Measurements from ENCODE around the gene UNKL. TPM values are rescaled to one million over a fixed set of nuclear protein-coding genes. Genes with fewer than 3 reads are reported as not detected.

UNKL gene
- total RNA-seq, 1 donor from 2014 or later: 3.7 TPM

GRCh38 chr16:1425616-1426370 lies 11.3 kb upstream of the UNKL start:
- Histone ChIP-seq H3K4me3 (ENCODE audit: low read length in 3 of 3) (no peak overlapping the region), H3K4me1 (ENCODE audit: control insufficient read depth in 3 of 3, insufficient read depth in 3 of 3, low read length in 3 of 3) (peaks cover 2 to 10% (median 3%) of the 10 kb centered on the region in 3 donors), H3K9me3 (ENCODE audit: control insufficient read depth in 3 of 3, low read length in 3 of 3) (no peaks in the 10 kb centered on the region), H3K36me3 (ENCODE audit: control insufficient read depth in 3 of 3, insufficient read depth in 3 of 3, low read length in 3 of 3) (no peaks in the 10 kb centered on the region), H3K9ac (ENCODE audit: low read depth in 1 of 3, low read length in 3 of 3) (peak overlapping the region in 1 of 3 donors; percentile 16), H3K27ac (ENCODE audit: low read depth, low read length) (no peak overlapping the region), H3K27me3 (ENCODE audit: control insufficient read depth in 3 of 3, insufficient read depth in 3 of 3, low read length in 3 of 3) (peaks cover 0 to 8% (median 3%) of the 10 kb centered on the region in 3 donors)

- H3K9me3 ChIP-seq (ENCODE audit: control insufficient read depth in 3 of 3, low read length in 3 of 3): no peaks in the 10 kb centered on the region
- H3K4me1 ChIP-seq (ENCODE audit: control insufficient read depth in 3 of 3, insufficient read depth in 3 of 3, low read length in 3 of 3): peaks cover 11 to 24% (median 15%) of the 10 kb centered on the region in 3 donors
- H3K36me3 ChIP-seq (ENCODE audit: control insufficient read depth in 3 of 3, insufficient read depth in 3 of 3, low read length in 3 of 3): no peaks in the 10 kb centered on the region
- H3K9ac ChIP-seq (ENCODE audit: low read depth in 1 of 3, low read length in 3 of 3): no peak overlapping the region
- H3K4me3 ChIP-seq (ENCODE audit: low read length in 3 of 3): no peak overlapping the region
- H3K27me3 ChIP-seq (ENCODE audit: control insufficient read depth in 3 of 3, insufficient read depth in 3 of 3, low read length in 3 of 3): no peaks in the 10 kb centered on the region
- H3K27ac ChIP-seq (ENCODE audit: low read depth, low read length): no peak overlapping the region
These were observed 9.5 kb upstream of the UNKL start for GRCh38 chr16:1424028-1424427.

- Histone ChIP-seq H3K4me1 (ENCODE audit: control insufficient read depth in 3 of 3, insufficient read depth in 3 of 3, low read length in 3 of 3) (peaks cover 15 to 31% (median 18%) of the 10 kb centered on the region in 3 donors), H3K9ac (ENCODE audit: low read depth in 1 of 3, low read length in 3 of 3) (no peak overlapping the region), H3K4me3 (ENCODE audit: low read length in 3 of 3) (no peak overlapping the region), H3K36me3 (ENCODE audit: control insufficient read depth in 3 of 3, insufficient read depth in 3 of 3, low read length in 3 of 3) (peaks cover 0 to 3% (median 2%) of the 10 kb centered on the region in 3 donors), H3K9me3 (ENCODE audit: control insufficient read depth in 3 of 3, low read length in 3 of 3) (no peaks in the 10 kb centered on the region), H3K27ac (ENCODE audit: low read depth, low read length) (peak overlapping the region; percentile 90), H3K27me3 (ENCODE audit: control insufficient read depth in 3 of 3, insufficient read depth in 3 of 3, low read length in 3 of 3) (no peaks in the 10 kb centered on the region)
These were observed 7.6 kb upstream of the UNKL start for GRCh38 chr16:1422076-1422475.

GRCh38 chr16:1420111-1420539 lies 5.6 kb upstream of the UNKL start:
- Histone ChIP-seq H3K27ac (ENCODE audit: low read depth, low read length) (peak overlapping the region; percentile 90), H3K9ac (ENCODE audit: low read depth in 1 of 3, low read length in 3 of 3) (peak overlapping the region; percentile 90 to 97 (median 95)), H3K4me1 (ENCODE audit: control insufficient read depth in 3 of 3, insufficient read depth in 3 of 3, low read length in 3 of 3) (peaks cover 15 to 31% (median 18%) of the 10 kb centered on the region in 3 donors), H3K27me3 (ENCODE audit: control insufficient read depth in 3 of 3, insufficient read depth in 3 of 3, low read length in 3 of 3) (no peaks in the 10 kb centered on the region), H3K9me3 (ENCODE audit: control insufficient read depth in 3 of 3, low read length in 3 of 3) (no peaks in the 10 kb centered on the region), H3K36me3 (ENCODE audit: control insufficient read depth in 3 of 3, insufficient read depth in 3 of 3, low read length in 3 of 3) (peaks cover 0 to 3% (median 2%) of the 10 kb centered on the region in 3 donors), H3K4me3 (ENCODE audit: low read length in 3 of 3) (peak overlapping the region; percentile 96 to 99 (median 98))

GRCh38 chr16:1416521-1416941 lies 2.0 kb upstream of the UNKL start:
- H3K27me3 ChIP-seq (ENCODE audit: control insufficient read depth in 3 of 3, insufficient read depth in 3 of 3, low read length in 3 of 3): no peaks in the 10 kb centered on the region
- H3K27ac ChIP-seq (ENCODE audit: low read depth, low read length): no peak overlapping the region
- H3K4me3 ChIP-seq (ENCODE audit: low read length in 3 of 3): no peak overlapping the region
- no peaks in the 10 kb centered on the region for H3K9me3 ChIP-seq (ENCODE audit: control insufficient read depth in 3 of 3, low read length in 3 of 3)
- peaks cover 0 to 9% (median 4%) of the 10 kb centered on the region in 3 donors for H3K36me3 ChIP-seq (ENCODE audit: control insufficient read depth in 3 of 3, insufficient read depth in 3 of 3, low read length in 3 of 3)
- peaks cover 15 to 39% (median 23%) of the 10 kb centered on the region in 3 donors for H3K4me1 ChIP-seq (ENCODE audit: control insufficient read depth in 3 of 3, insufficient read depth in 3 of 3, low read length in 3 of 3)
- no peak overlapping the region for H3K9ac ChIP-seq (ENCODE audit: low read depth in 1 of 3, low read length in 3 of 3)

- Histone ChIP-seq H3K36me3 (ENCODE audit: control insufficient read depth in 3 of 3, insufficient read depth in 3 of 3, low read length in 3 of 3) (peaks cover 3 to 16% (median 4%) of the 10 kb centered on the region in 3 donors), H3K4me1 (ENCODE audit: control insufficient read depth in 3 of 3, insufficient read depth in 3 of 3, low read length in 3 of 3) (peaks cover 0 to 20% (median 12%) of the 10 kb centered on the region in 3 donors), H3K9me3 (ENCODE audit: control insufficient read depth in 3 of 3, low read length in 3 of 3) (no peaks in the 10 kb centered on the region), H3K27me3 (ENCODE audit: control insufficient read depth in 3 of 3, insufficient read depth in 3 of 3, low read length in 3 of 3) (no peaks in the 10 kb centered on the region), H3K4me3 (ENCODE audit: low read length in 3 of 3) (peak overlapping the region; percentile 74 to 84 (median 83)), H3K9ac (ENCODE audit: low read depth in 1 of 3, low read length in 3 of 3) (peak overlapping the region; percentile 80 to 89 (median 88)), H3K27ac (ENCODE audit: low read depth, low read length) (peak overlapping the region; percentile 70)
These were observed 596 bp downstream of the UNKL start for GRCh38 chr16:1413684-1414531.

GRCh38 chr16:1412847-1413246 lies 1.7 kb downstream of the UNKL start:
- Histone ChIP-seq H3K4me3 (ENCODE audit: low read length in 3 of 3) (no peak overlapping the region), H3K27ac (ENCODE audit: low read depth, low read length) (no peak overlapping the region), H3K4me1 (ENCODE audit: control insufficient read depth in 3 of 3, insufficient read depth in 3 of 3, low read length in 3 of 3) (peaks cover 5 to 21% (median 12%) of the 10 kb centered on the region in 3 donors), H3K36me3 (ENCODE audit: control insufficient read depth in 3 of 3, insufficient read depth in 3 of 3, low read length in 3 of 3) (peaks cover 2 to 14% (median 3%) of the 10 kb centered on the region in 3 donors), H3K9ac (ENCODE audit: low read depth in 1 of 3, low read length in 3 of 3) (no peak overlapping the region), H3K27me3 (ENCODE audit: control insufficient read depth in 3 of 3, insufficient read depth in 3 of 3, low read length in 3 of 3) (no peaks in the 10 kb centered on the region), H3K9me3 (ENCODE audit: control insufficient read depth in 3 of 3, low read length in 3 of 3) (no peaks in the 10 kb centered on the region)

GRCh38 chr16:1408171-1408837 lies 6.2 kb downstream of the UNKL start:
- H3K27ac ChIP-seq (ENCODE audit: low read depth, low read length): peak overlapping the region; percentile 36
- H3K36me3 ChIP-seq (ENCODE audit: control insufficient read depth in 3 of 3, insufficient read depth in 3 of 3, low read length in 3 of 3): peaks cover 3 to 18% (median 8%) of the 10 kb centered on the region in 3 donors
- peak overlapping the region in 2 of 3 donors; percentile 56 to 81 for H3K9ac ChIP-seq (ENCODE audit: low read depth in 1 of 3, low read length in 3 of 3)
- H3K4me3 ChIP-seq (ENCODE audit: low read length in 3 of 3): peak overlapping the region; percentile 59 to 81 (median 74)
- no peaks in the 10 kb centered on the region for H3K27me3 ChIP-seq (ENCODE audit: control insufficient read depth in 3 of 3, insufficient read depth in 3 of 3, low read length in 3 of 3)
- H3K4me1 ChIP-seq (ENCODE audit: control insufficient read depth in 3 of 3, insufficient read depth in 3 of 3, low read length in 3 of 3): peaks cover 9 to 16% (median 10%) of the 10 kb centered on the region in 3 donors
- H3K9me3 ChIP-seq (ENCODE audit: control insufficient read depth in 3 of 3, low read length in 3 of 3): no peaks in the 10 kb centered on the region

- H3K27me3 ChIP-seq (ENCODE audit: control insufficient read depth in 3 of 3, insufficient read depth in 3 of 3, low read length in 3 of 3): no peaks in the 10 kb centered on the region
- peaks cover 9 to 13% (median 9%) of the 10 kb centered on the region in 3 donors for H3K4me1 ChIP-seq (ENCODE audit: control insufficient read depth in 3 of 3, insufficient read depth in 3 of 3, low read length in 3 of 3)
- no peak overlapping the region for H3K27ac ChIP-seq (ENCODE audit: low read depth, low read length)
- no peaks in the 10 kb centered on the region for H3K9me3 ChIP-seq (ENCODE audit: control insufficient read depth in 3 of 3, low read length in 3 of 3)
- H3K9ac ChIP-seq (ENCODE audit: low read depth in 1 of 3, low read length in 3 of 3): peak overlapping the region in 2 of 3 donors; percentile 23 to 64
- peak overlapping the region; percentile 10 to 54 (median 29) for H3K4me3 ChIP-seq (ENCODE audit: low read length in 3 of 3)
- H3K36me3 ChIP-seq (ENCODE audit: control insufficient read depth in 3 of 3, insufficient read depth in 3 of 3, low read length in 3 of 3): peaks cover 7 to 17% (median 13%) of the 10 kb centered on the region in 3 donors
These were observed 6.8 kb downstream of the UNKL start for GRCh38 chr16:1407753-1408152.
